IMR-90 (cell line): ENCODE measurements around the gene BCL2L2. TPM values are rescaled to one million over a fixed set of nuclear protein-coding genes. Genes with fewer than 3 reads are reported as not detected.
A peak's percentile ranks its signal among the peaks of the same experiment; 100 is the strongest.

ENCODE experiments used
- ATAC-seq: fragments of 200-7000 bp; cut with Tn5 transposase; 2 replicates; pipeline ENCODE4 v1.9.1; 2020; ENCODE audit warnings: low read depth, mild to moderate bottlenecking, moderate library complexity
- BruUV-seq: library from RNA; stranded (reverse); fragments of 400-500 nt; replicated peaks from 2 replicates; lab custom pipeline; 2021; lab: Mats Ljungman, UMichigan
- CTCF ChIA-PET: fragments of 300-600 bp; formaldehyde crosslinking; extraction: SDS; loops from one replicate; lab custom pipeline; 2021; ENCODE audit warnings: antibody characterized with exemption; lab: Yijun Ruan, JAX
- POLR2A ChIA-PET: fragments of 300-600 bp; sonication (Branson Sonifier 250); formaldehyde crosslinking; loops from one replicate; lab custom pipeline; 2022; ENCODE audit warnings: antibody characterized with exemption; ENCODE audit not compliant: unreplicated experiment; lab: Charles Lee
- DNase-seq: peaks from one replicate; pipeline ENCODE4 v3.0.0; 2013
- H2AFZ ChIP-seq: replicated peaks from 2 replicates; pipeline ENCODE3; 2013; ENCODE audit warnings: low read length, mild to moderate bottlenecking; ENCODE audit not compliant: poor library complexity
- H2AK5ac ChIP-seq: 2 replicates; pipeline ENCODE4 v1.6.1; 2013; ENCODE audit warnings: low read depth, low read length, inconsistent platforms
- H2AK9ac ChIP-seq: replicated peaks from 2 replicates; pipeline ENCODE3; 2013; ENCODE audit warnings: mild to moderate bottlenecking, low read depth, low read length, moderate library complexity; ENCODE audit not compliant: poor library complexity
- H2BK120ac ChIP-seq: 2 replicates; pipeline ENCODE4 v1.6.1; 2013; ENCODE audit warnings: low read depth, low read length, inconsistent platforms
- H2BK15ac ChIP-seq: 3 replicates; pipeline ENCODE4 v1.6.1; 2013; ENCODE audit warnings: low read depth, low read length, inconsistent platforms
- H2BK20ac ChIP-seq: 2 replicates; pipeline ENCODE4 v1.6.1; 2013; ENCODE audit warnings: low read depth, mild to moderate bottlenecking, inconsistent platforms, low read length, moderate library complexity
- H2BK5ac ChIP-seq: 2 replicates; pipeline ENCODE4 v1.6.1; 2013; ENCODE audit warnings: mild to moderate bottlenecking, low read depth, low read length, inconsistent platforms; ENCODE audit not compliant: poor library complexity, severe bottlenecking
- H3K14ac ChIP-seq: replicated peaks from 2 replicates; pipeline ENCODE4 v1.6.1; 2013; ENCODE audit warnings: low read depth, low read length, inconsistent platforms
- H3K18ac ChIP-seq: 2 replicates; pipeline ENCODE4 v1.6.1; 2013; ENCODE audit warnings: low read depth, low read length, control low read depth
- H3K23ac ChIP-seq: 2 replicates; pipeline ENCODE4 v1.6.1; 2013; ENCODE audit warnings: low read depth, low read length, inconsistent platforms
- H3K27ac ChIP-seq: 2 replicates; pipeline ENCODE4 v1.5.1; 2013; ENCODE audit warnings: mild to moderate bottlenecking, control low read depth, low read length; ENCODE audit not compliant: insufficient read depth
- H3K27me3 ChIP-seq: 2 replicates; pipeline ENCODE4 v1.6.1; 2013; ENCODE audit warnings: low read length; ENCODE audit not compliant: control insufficient read depth, insufficient read depth
- H3K36me3 ChIP-seq: 2 replicates; pipeline ENCODE4 v1.6.1; 2013; ENCODE audit warnings: low read length, mixed read lengths; ENCODE audit not compliant: control insufficient read depth, insufficient read depth
- H3K4ac ChIP-seq: 2 replicates; pipeline ENCODE4 v1.6.1; 2013; ENCODE audit warnings: low read depth, low read length, inconsistent platforms
- H3K4me1 ChIP-seq: 2 replicates; pipeline ENCODE4 v1.6.1; 2013; ENCODE audit warnings: low read length, mixed read lengths; ENCODE audit not compliant: control insufficient read depth, insufficient read depth
- H3K4me2 ChIP-seq: 2 replicates; pipeline ENCODE4 v1.6.1; 2013; ENCODE audit warnings: low read depth, mild to moderate bottlenecking, control low read depth, low read length, moderate library complexity
- H3K4me3 ChIP-seq: 2 replicates; pipeline ENCODE4 v1.5.1; 2013; ENCODE audit warnings: low read depth, mild to moderate bottlenecking, control low read depth, low read length, moderate library complexity; ENCODE audit not compliant: insufficient read depth
- H3K56ac ChIP-seq: 2 replicates; pipeline ENCODE4 v1.6.1; 2013; ENCODE audit warnings: low read length, inconsistent platforms; ENCODE audit not compliant: insufficient read depth; ENCODE audit errors: extremely low read depth
- H3K79me1 ChIP-seq, 2 experiments: 2 replicates each; pipeline ENCODE4 v1.6.1; 2013; ENCODE audit warnings: low read length in 2 of 2, inconsistent platforms in 1 of 2, low read depth in 1 of 2
- H3K9ac ChIP-seq: 2 replicates; pipeline ENCODE4 v1.6.1; 2013; ENCODE audit warnings: low read depth, low read length, control low read depth
- H3K9me1 ChIP-seq: 2 replicates; pipeline ENCODE4 v1.6.1; 2013; ENCODE audit warnings: low read length, inconsistent platforms; ENCODE audit not compliant: insufficient read depth
- H3K9me3 ChIP-seq: 2 replicates; pipeline ENCODE4 v1.6.1; 2013; ENCODE audit warnings: low read length; ENCODE audit not compliant: control insufficient read depth, insufficient read depth
- H4K20me1 ChIP-seq: 2 replicates; pipeline ENCODE4 v1.6.1; 2013; ENCODE audit warnings: low read length, inconsistent platforms; ENCODE audit not compliant: insufficient read depth
- H4K5ac ChIP-seq: 2 replicates; pipeline ENCODE4 v1.6.1; 2013; ENCODE audit warnings: mild to moderate bottlenecking, low read depth, low read length, control low read depth
- H4K8ac ChIP-seq, 2 experiments: 2 replicates each; pipeline ENCODE4 v1.6.1; 2013; ENCODE audit warnings: low read depth in 2 of 2, low read length in 2 of 2, control low read depth in 1 of 2, inconsistent platforms in 1 of 2
- H4K91ac ChIP-seq: 2 replicates; pipeline ENCODE4 v1.6.1; 2013; ENCODE audit warnings: low read depth, low read length, inconsistent platforms; ENCODE audit not compliant: insufficient read depth
- BHLHE40 ChIP-seq: fragments of 150-350 bp; IDR thresholded peaks from 2 replicates; pipeline ENCODE4 v1.6.1; 2016; ENCODE audit warnings: mild to moderate bottlenecking, low read depth, low read length
- CHD1 ChIP-seq: IDR thresholded peaks from 2 replicates; pipeline ENCODE4 v1.6.1; 2012; ENCODE audit warnings: low read depth, low read length, improper control_type of control experiment
- CTCF ChIP-seq: conservative IDR thresholded peaks from 2 replicates; pipeline ENCODE4 v1.5.1; 2012; ENCODE audit warnings: mild to moderate bottlenecking, low read depth, low read length, improper control_type of control experiment
- ELK1 ChIP-seq: fragments of 150-350 bp; IDR thresholded peaks from 2 replicates; pipeline ENCODE4 v1.6.1; 2016; ENCODE audit warnings: low read depth, mild to moderate bottlenecking, low read length, moderate library complexity, borderline replicate concordance
- FOS ChIP-seq: fragments of 150-350 bp; IDR thresholded peaks from 2 replicates; pipeline ENCODE4 v1.6.1; 2016; ENCODE audit warnings: low read depth, low read length
- MAFK ChIP-seq: IDR thresholded peaks from 2 replicates; pipeline ENCODE4 v1.6.1; 2012; ENCODE audit warnings: low read depth, low read length, improper control_type of control experiment
- MAZ ChIP-seq: IDR thresholded peaks from 2 replicates; pipeline ENCODE4 v1.6.1; 2012; ENCODE audit warnings: low read depth, mild to moderate bottlenecking, low read length, improper control_type of control experiment, moderate library complexity, borderline replicate concordance
- MXI1 ChIP-seq: IDR thresholded peaks from 2 replicates; pipeline ENCODE4 v1.6.1; 2012; ENCODE audit warnings: low read depth, mild to moderate bottlenecking, low read length, moderate library complexity, borderline replicate concordance
- NFE2L2 ChIP-seq: fragments of 150-350 bp; IDR thresholded peaks from 2 replicates; pipeline ENCODE4 v1.6.1; 2016; ENCODE audit warnings: low read depth, mild to moderate bottlenecking, low read length
- POLR2A ChIP-seq: IDR thresholded peaks from 2 replicates; pipeline ENCODE4 v1.6.1; 2012; ENCODE audit warnings: mild to moderate bottlenecking, low read depth, low read length
- RAD21 ChIP-seq: IDR thresholded peaks from 2 replicates; pipeline ENCODE4 v1.6.1; 2012; ENCODE audit warnings: low read length, improper control_type of control experiment
- RCOR1 ChIP-seq: IDR thresholded peaks from 2 replicates; pipeline ENCODE4 v1.6.1; 2012; ENCODE audit warnings: mild to moderate bottlenecking, low read length, improper control_type of control experiment; ENCODE audit not compliant: insufficient replicate concordance
- RFX5 ChIP-seq: IDR thresholded peaks from 2 replicates; pipeline ENCODE4 v1.8.0; 2012; ENCODE audit warnings: low read depth, mild to moderate bottlenecking, low read length, moderate library complexity
- SMC3 ChIP-seq: fragments of 150-350 bp; IDR thresholded peaks from 2 replicates; pipeline ENCODE4 v1.6.1; 2016; ENCODE audit warnings: low read depth, mild to moderate bottlenecking, antibody characterized with exemption, low read length, moderate library complexity
- WGBS, 2 experiments: methylation state at CpG; one replicate each; pipeline versions ENCODE4 v1.1.5 to v1.1.7; 2013; ENCODE audit warnings: missing lambda C conversion rate in 2 of 2; ENCODE audit not compliant: insufficient read length in 1 of 2; ENCODE audit errors: extremely low coverage in 2 of 2; 5-methylcytosine and 5-hydroxymethylcytosine counted together
- dilution Hi-C: fragments of 300-500 bp; cut with HindIII; formaldehyde crosslinking; loops from one replicate; pipeline ENCODE4 v1.14.3; 2018; ENCODE audit warnings: low sequenced_read_pairs; ENCODE audit not compliant: unreplicated experiment
- in situ Hi-C: fragments of 300-500 bp; cut with MboI; formaldehyde crosslinking; loops from 3 replicates; pipeline ENCODE4 v1.14.3; 2019; ENCODE audit warnings: low sequenced_read_pairs, inconsistent platforms, mixed read lengths
- intact Hi-C: fragments of 100-400 bp; cut with micrococcal nuclease; formaldehyde crosslinking; loops from 2 replicates; pipeline ENCODE4 v1.10.0; 2022
- polyA plus RNA-seq, 3 experiments: library from polyadenylated mRNA; depleted of rRNA; stranded (reverse); fragments of >200 nt; gene quantifications; 2 replicates each; pipeline ENCODE4 v1.2.3, GENCODE V29; 2012; ENCODE audit warnings: low replicate concordance in 1 of 3
- total RNA-seq: library from RNA; depleted of rRNA; stranded (reverse); fragments of >200 nt; gene quantifications from 2 replicates; pipeline ENCODE4 v1.2.3, GENCODE V29; 2012

BCL2L2 gene
- total and polyA plus RNA-seq, 2 of the 4 experiments (the other 2 are of a cell fraction): 14.5 to 40.9 TPM

- H2AK5ac ChIP-seq: peak overlapping the region; percentile 96
- no peaks in the 10 kb centered on the region for H3K27me3 ChIP-seq
- no peak overlapping the region for H2AFZ ChIP-seq
- H2BK5ac ChIP-seq: peak overlapping the region; percentile 91
- in situ Hi-C loops (loop anchor here (10.0 to 25.0 kb wide), 5 partner anchors 52 to 1114 kb away; partner anchors contain the start of genes CBLN3, CMTM5, EMC9 and FITM1), dilution Hi-C loops (no loop called here), intact Hi-C loops (no loop called here)
- ChIA-PET POLR2A (interaction anchor here (0.6 kb wide), 1 partner anchor 50 kb away, joined by 7 read pairs; no protein-coding TSS in a partner anchor), CTCF (interaction anchor here (1.9 kb wide), 1 partner anchor 23 kb away, joined by 4 read pairs; no protein-coding TSS in a partner anchor)
- H2BK120ac ChIP-seq: no peak overlapping the region
- BruUV-seq: no TSS peak
- H3K9ac ChIP-seq: peak overlapping the region; percentile 98
- peak overlapping the region; percentile 98 for H2AK9ac ChIP-seq
- H3K27ac ChIP-seq: peak overlapping the region; percentile 88; the same call in 1 of the 2 replicates
- DNase-seq (no peak), ATAC-seq (no peak)
- H3K9me1 ChIP-seq: no peaks in the 10 kb centered on the region
- H2BK15ac ChIP-seq: no peak overlapping the region
- H3K4me1 ChIP-seq: peaks cover 6% of the 10 kb centered on the region; the same call in 1 of the 2 replicates
- peak overlapping the region; percentile 82 for H3K4me2 ChIP-seq
- peak overlapping the region; percentile 87; the same call in 1 of the 2 replicates for H4K91ac ChIP-seq
- H3K4me3 ChIP-seq: peak overlapping the region; percentile 99
- peak overlapping the region; percentile 93; the same call in 1 of the 2 replicates for H3K4ac ChIP-seq
- TF ChIP-seq RAD21 (no peak), POLR2A (no peak), RFX5 (no peak), NFE2L2 (no peak), BHLHE40 (no peak), MXI1 (no peak), FOS (no peak), CTCF (no peak), RCOR1 (no peak), ELK1 (no peak), CHD1 (no peak), MAFK (no peak), MAZ (no peak), SMC3 (no peak)
- H4K20me1 ChIP-seq: peaks cover 16% of the 10 kb centered on the region; the same call in 1 of the 2 replicates
- H3K9me3 ChIP-seq: no peaks in the 10 kb centered on the region
- peak overlapping the region; percentile 98 for H3K14ac ChIP-seq
- peak overlapping the region; percentile 34 to 83 for H4K8ac ChIP-seq
- H3K36me3 ChIP-seq: peaks cover 27% of the 10 kb centered on the region
- WGBS, 2 experiments: 80 to 100% methylated on average over 1 of the region's 10 CpGs
- H3K18ac ChIP-seq: no peak overlapping the region; the same call in 1 of the 2 replicates
- peaks cover 18 to 41% of the 10 kb centered on the region in 2 experiments for H3K79me1 ChIP-seq
- no peak overlapping the region for H2BK20ac ChIP-seq
- peak overlapping the region; percentile 91; the same call in 1 of the 2 replicates for H3K56ac ChIP-seq
- peak overlapping the region; percentile 98 for H3K23ac ChIP-seq
- no peak overlapping the region for H4K5ac ChIP-seq
Measured at GRCh38 chr14:23322568-23323517, 16.2 kb downstream of the BCL2L2 start.
